GM12878 (cell line): ENCODE measurements around the gene SMG6. TPM values are rescaled to one million over a fixed set of nuclear protein-coding genes. Genes with fewer than 3 reads are reported as not detected.

Experiments used
- HCFC1 ChIP-seq: fragments of 150-350 bp; IDR thresholded peaks from 2 replicates; pipeline ENCODE4 v1.6.1; 2014; ENCODE audit warnings: low read length
- HDAC6 ChIP-seq: fragments of 200-600 bp; sonication (generic); IDR thresholded peaks from one replicate; pipeline ENCODE4 v1.8.0; 2017; ENCODE audit warnings: antibody characterized with exemption; ENCODE audit not compliant: unreplicated experiment
- LARP7 ChIP-seq: fragments of 450-650 bp; IDR thresholded peaks from 2 replicates; pipeline ENCODE4 v1.6.1; 2017; ENCODE audit warnings: mild to moderate bottlenecking
- MEF2B ChIP-seq: fragments of 450-650 bp; IDR thresholded peaks from 2 replicates; pipeline ENCODE4 v1.6.1; 2018; ENCODE audit warnings: mild to moderate bottlenecking, moderate library complexity; ENCODE audit not compliant: partially characterized antibody, poor library complexity, severe bottlenecking
- MYC ChIP-seq: IDR thresholded peaks from 2 replicates; pipeline ENCODE4 v1.6.1; 2011; ENCODE audit warnings: mild to moderate bottlenecking, low read length, moderate library complexity, inconsistent platforms; ENCODE audit not compliant: insufficient read depth, insufficient replicate concordance, insufficient read length, severe bottlenecking
- NKRF ChIP-seq: fragments of 450-650 bp; conservative IDR thresholded peaks from 2 replicates; pipeline ENCODE4 v1.6.1; 2017; ENCODE audit warnings: mild to moderate bottlenecking, moderate library complexity
- NR2F1 ChIP-seq: fragments of 450-650 bp; conservative IDR thresholded peaks from 2 replicates; pipeline ENCODE4 v1.6.1; 2017; ENCODE audit warnings: mild to moderate bottlenecking
- POLR2A ChIP-seq: IDR thresholded peaks from 2 replicates; pipeline ENCODE4 v1.6.1; 2011; ENCODE audit warnings: low read depth, mild to moderate bottlenecking, low read length
- POLR2AphosphoS5 ChIP-seq: IDR thresholded peaks from 2 replicates; pipeline ENCODE4 v1.6.1; 2011; ENCODE audit warnings: mild to moderate bottlenecking, low read length, inconsistent platforms
- RAD21 ChIP-seq: IDR thresholded peaks from 2 replicates; pipeline ENCODE4 v1.6.1; 2011; ENCODE audit warnings: mild to moderate bottlenecking, low read depth, low read length, moderate library complexity; ENCODE audit not compliant: insufficient read depth
- YY1 ChIP-seq: IDR thresholded peaks from 2 replicates; pipeline ENCODE4 v1.6.1; 2011; ENCODE audit warnings: low read depth, mild to moderate bottlenecking, low read length
- ZNF24 ChIP-seq: fragments of 450-650 bp; IDR thresholded peaks from 2 replicates; pipeline ENCODE4 v1.6.1; 2017; ENCODE audit warnings: antibody characterized with exemption, mild to moderate bottlenecking
- ZNF687 ChIP-seq: fragments of 450-650 bp; IDR thresholded peaks from 2 replicates; pipeline ENCODE4 v1.6.1; 2017; ENCODE audit warnings: mild to moderate bottlenecking, moderate library complexity
- polyA plus RNA-seq, 11 experiments: library from polyadenylated mRNA; depleted of rRNA in 4 of 11; unstranded in 6 of 11; stranded (reverse) in 5 of 11; fragments of >200 nt; fragmentation: Nextera tagmentation in 4 of 11; fragmentation: Illumina TruSeq in 1 of 11; extraction: Ambion mirVana in 4 of 11; extraction: Trizol in 1 of 11; gene quantifications; 1 replicate in 1 of 11; 2 replicates in 10 of 11; pipeline versions ENCODE4 v1.2.1 to v1.2.3, GENCODE V29; 2011 to 2016; ENCODE audit warnings: inconsistent platforms in 2 of 11, missing spikeins in 2 of 11, low read depth in 1 of 11
- total RNA-seq, 4 experiments: library from RNA; depleted of rRNA in 3 of 4; stranded (reverse); fragments of >200 nt in 3 of 4; fragmentation: Illumina TruSeq in 1 of 4; extraction: Trizol in 1 of 4; gene quantifications; 2 replicates each; pipeline versions ENCODE4 v1.2.1 to v1.2.3, GENCODE V29; 2013 to 2021

The SMG6 gene
- total and polyA plus RNA-seq, 10 of the 15 experiments (the other 5 are each of a cell fraction or from before 2014, with no cell fraction given): 0.58 to 28.7 (median 15.7) TPM

GRCh38 chr17:2058586-2059546 lies 244.7 kb downstream of the SMG6 start (continued):
- TF ChIP-seq NKRF: peak; percentile 47; the same call in 1 of the 2 replicates
- TF ChIP-seq ZNF24: no peak
- peak; percentile 62 for TF ChIP-seq RAD21
- peak; percentile 67 for TF ChIP-seq NR2F1
- TF ChIP-seq LARP7: peak; percentile 83
- peak; percentile 76 for TF ChIP-seq ZNF687
- peak; percentile 61 for TF ChIP-seq POLR2AphosphoS5
- no peak for TF ChIP-seq MYC
- TF ChIP-seq HCFC1: peak; percentile 33
- peak; percentile 73 for TF ChIP-seq POLR2A
- TF ChIP-seq MEF2B: peak; percentile 45
- peak; percentile 71 for TF ChIP-seq YY1
- TF ChIP-seq HDAC6: no peak
- TF ChIP-seq, all 136 proteins: peak for 29
